KMS-11 (cell line): ENCODE measurements around the gene PRDM16.

Experiments
- H2AFZ ChIP-seq: fragments of 200-600 bp; sonication (generic); 2 replicates; pipeline ENCODE4 v1.6.1; 2016; ENCODE audit warnings: antibody characterized with exemption, mixed run types, low read depth
- H3K27ac ChIP-seq: fragments of 200-600 bp; sonication (generic); 2 replicates; pipeline ENCODE4 v1.6.1; 2016; ENCODE audit warnings: mild to moderate bottlenecking, mixed run types
- H3K27me3 ChIP-seq: fragments of 200-600 bp; sonication (generic); 2 replicates; pipeline ENCODE4 v1.6.1; 2017; ENCODE audit warnings: mild to moderate bottlenecking, low read depth, mixed run types, moderate library complexity; ENCODE audit not compliant: insufficient read depth
- H3K36me3 ChIP-seq: fragments of 200-600 bp; sonication (generic); 2 replicates; pipeline ENCODE4 v1.6.1; 2017; ENCODE audit warnings: mild to moderate bottlenecking, mixed run types; ENCODE audit not compliant: insufficient read depth
- H3K4me1 ChIP-seq: fragments of 200-600 bp; sonication (generic); 2 replicates; pipeline ENCODE4 v1.6.1; 2016; ENCODE audit warnings: mild to moderate bottlenecking, low read depth, mixed run types; ENCODE audit not compliant: poor library complexity, severe bottlenecking
- H3K4me2 ChIP-seq: fragments of 200-600 bp; sonication (generic); 2 replicates; pipeline ENCODE4 v1.7.0; 2016; ENCODE audit warnings: mild to moderate bottlenecking, mixed run types
- H3K4me3 ChIP-seq: fragments of 200-600 bp; sonication (generic); IDR thresholded peaks from 2 replicates; pipeline ENCODE4 v1.6.1; 2017; ENCODE audit warnings: low read depth, low read length, mixed read lengths; ENCODE audit not compliant: insufficient read depth
- H3K79me2 ChIP-seq: fragments of 200-600 bp; sonication (generic); 2 replicates; pipeline ENCODE4 v1.6.1; 2016; ENCODE audit warnings: low read depth, mixed run types; ENCODE audit not compliant: insufficient read depth
- H3K9ac ChIP-seq: fragments of 200-600 bp; sonication (generic); 2 replicates; pipeline ENCODE4 v1.6.1; 2016; ENCODE audit warnings: mild to moderate bottlenecking, mixed run types
- H4K20me1 ChIP-seq: fragments of 200-600 bp; sonication (generic); 2 replicates; pipeline ENCODE4 v1.6.1; 2016; ENCODE audit warnings: mild to moderate bottlenecking, mixed run types; ENCODE audit not compliant: insufficient read depth
- CTCF ChIP-seq: fragments of 200-600 bp; sonication (generic); conservative IDR thresholded peaks from 2 replicates; pipeline ENCODE4 v1.6.1; 2017; ENCODE audit warnings: low read depth, mild to moderate bottlenecking, antibody characterized with exemption, low read length, moderate library complexity, mixed read lengths

The PRDM16 gene

GRCh38 chr1:3338725-3339070 is 269.7 kb downstream of the PRDM16 start:
- H3K27me3 ChIP-seq, result peaks cover 11% of the 10 kb centered on the region; the same call in 1 of the 2 replicates
- TF ChIP-seq CTCF, result no peak
- no peaks in the 10 kb centered on the region for H4K20me1 ChIP-seq
- H3K79me2 ChIP-seq, result no peaks in the 10 kb centered on the region
- H2AFZ ChIP-seq, result no peak overlapping the region
- H3K4me2 ChIP-seq, result no peak overlapping the region
- no peaks in the 10 kb centered on the region for H3K4me1 ChIP-seq
- no peak overlapping the region for H3K9ac ChIP-seq
- no peaks in the 10 kb centered on the region for H3K36me3 ChIP-seq
- H3K27ac ChIP-seq, result no peak overlapping the region
- no peak overlapping the region for H3K4me3 ChIP-seq

GRCh38 chr1:3339856-3340255 is 270.9 kb downstream of the PRDM16 start:
- Histone ChIP-seq H3K27ac (no peak overlapping the region), H4K20me1 (no peaks in the 10 kb centered on the region), H3K36me3 (no peaks in the 10 kb centered on the region), H3K4me1 (no peaks in the 10 kb centered on the region), H3K79me2 (no peaks in the 10 kb centered on the region), H3K27me3 (peaks cover 11% of the 10 kb centered on the region; the same call in 1 of the 2 replicates), H3K9ac (no peak overlapping the region), H3K4me2 (no peak overlapping the region), H3K4me3 (no peak overlapping the region), H2AFZ (no peak overlapping the region)
- no peak for TF ChIP-seq CTCF

- no peak for TF ChIP-seq CTCF
- H3K4me1 ChIP-seq, result no peaks in the 10 kb centered on the region
- H3K4me3 ChIP-seq, result no peak overlapping the region
- no peaks in the 10 kb centered on the region for H4K20me1 ChIP-seq
- no peaks in the 10 kb centered on the region for H3K79me2 ChIP-seq
- H3K27me3 ChIP-seq, result peaks cover 11% of the 10 kb centered on the region; the same call in 1 of the 2 replicates
- H3K27ac ChIP-seq, result no peak overlapping the region
- no peak overlapping the region for H3K4me2 ChIP-seq
- H3K36me3 ChIP-seq, result no peaks in the 10 kb centered on the region
- H3K9ac ChIP-seq, result no peak overlapping the region
- no peak overlapping the region for H2AFZ ChIP-seq
These were observed 271.7 kb downstream of the PRDM16 start for GRCh38 chr1:3340548-3341235.

- H2AFZ ChIP-seq, result no peak overlapping the region
- H3K27ac ChIP-seq, result no peak overlapping the region
- no peaks in the 10 kb centered on the region for H3K79me2 ChIP-seq
- no peak for TF ChIP-seq CTCF
- H3K27me3 ChIP-seq, result peaks cover 11% of the 10 kb centered on the region; the same call in 1 of the 2 replicates
- H3K36me3 ChIP-seq, result no peaks in the 10 kb centered on the region
- H3K4me1 ChIP-seq, result no peaks in the 10 kb centered on the region
- no peak overlapping the region for H3K4me3 ChIP-seq
- no peak overlapping the region for H3K4me2 ChIP-seq
- H4K20me1 ChIP-seq, result no peaks in the 10 kb centered on the region
- H3K9ac ChIP-seq, result no peak overlapping the region
These were observed 272.4 kb downstream of the PRDM16 start for GRCh38 chr1:3341236-3341994.
